GM12878 (cell line): ENCODE measurements around the gene DGKQ. TPM values are rescaled to one million over a fixed set of nuclear protein-coding genes. Genes with fewer than 3 reads are reported as not detected.

Experiments used
- ATAC-seq: fragments of 200-7000 bp; cut with Tn5 transposase; 3 replicates; pipeline ENCODE4 v1.9.1; 2020; ENCODE audit warnings: mild to moderate bottlenecking, moderate library complexity
- BruUV-seq: library from RNA; stranded (reverse); fragments of 400-500 nt; replicated peaks from 2 replicates; lab custom pipeline; 2021; lab: Mats Ljungman, UMichigan
- CTCF ChIA-PET: fragments of 300-600 bp; sonication (Branson Sonifier 250); formaldehyde crosslinking; extraction: SDS; loops from one replicate; lab custom pipeline; 2021; ENCODE audit warnings: inconsistent platforms; lab: Yijun Ruan, JAX
- POLR2A ChIA-PET: fragments of 350-600 bp; formaldehyde crosslinking; extraction: SDS; loops from one replicate; lab custom pipeline; 2021; ENCODE audit warnings: inconsistent platforms; lab: Charles Lee
- RAD21 ChIA-PET: fragments of 300-600 bp; sonication (Branson Sonifier 250); formaldehyde crosslinking; loops from one replicate; lab custom pipeline; 2023; ENCODE audit warnings: antibody characterized with exemption; ENCODE audit not compliant: unreplicated experiment; lab: Charles Lee
- SMC1A ChIA-PET: fragments of 300-600 bp; sonication (Branson Sonifier 250); formaldehyde crosslinking; loops from one replicate; lab custom pipeline; 2023; ENCODE audit not compliant: unreplicated experiment, uncharacterized antibody; lab: Charles Lee
- DNase-seq: peaks from one replicate; pipeline ENCODE4 v3.0.0-alpha.2; 2011; ENCODE audit warnings: low read depth, low spot score
- FAIRE-seq: peaks from 3 replicates; lab custom pipeline; 2011; peaks lifted over from hg19 to GRCh38; lab: Jason Lieb, UNC
- H2AFZ ChIP-seq: 2 replicates; pipeline ENCODE4 v1.6.0; 2011; ENCODE audit warnings: low read depth, low read length, control low read depth; ENCODE audit not compliant: control insufficient read depth
- H3K27ac ChIP-seq: 2 replicates; pipeline ENCODE4 v1.5.1; 2011; ENCODE audit warnings: control low read depth; ENCODE audit not compliant: control insufficient read depth, insufficient read depth
- H3K27me3 ChIP-seq, 2 experiments: replicated peaks in 1 of 2; 2 replicates each; pipeline versions ENCODE4 v1.6.0 to v1.6.1; 2011; ENCODE audit warnings: low read length in 1 of 2; ENCODE audit not compliant: control insufficient read depth in 2 of 2, insufficient read depth in 2 of 2
- H3K36me3 ChIP-seq, 2 experiments: 2 replicates each; pipeline ENCODE4 v1.5.1; 2011; ENCODE audit warnings: low read length in 1 of 2; ENCODE audit not compliant: control insufficient read depth in 2 of 2, insufficient read depth in 2 of 2
- H3K4me1 ChIP-seq: 2 replicates; pipeline ENCODE4 v1.6.1; 2011; ENCODE audit warnings: mild to moderate bottlenecking, low read length, moderate library complexity, mixed read lengths; ENCODE audit not compliant: control insufficient read depth, insufficient read depth
- H3K4me2 ChIP-seq: 2 replicates; pipeline ENCODE4 v1.6.0; 2011; ENCODE audit warnings: control low read depth; ENCODE audit not compliant: control insufficient read depth, insufficient read depth
- H3K4me3 ChIP-seq: fragments of 200-600 bp; sonication (generic); 2 replicates; pipeline ENCODE4 v1.5.1; 2016
- H3K79me2 ChIP-seq: 2 replicates; pipeline ENCODE4 v1.6.0; 2011; ENCODE audit warnings: low read length; ENCODE audit not compliant: control insufficient read depth, insufficient read depth
- H3K9ac ChIP-seq: 2 replicates; pipeline ENCODE4 v1.8.0; 2011; ENCODE audit warnings: low read length, control low read depth, mixed read lengths; ENCODE audit not compliant: control insufficient read depth, insufficient read depth
- H3K9me3 ChIP-seq: replicated peaks from 3 replicates; pipeline ENCODE4 v1.5.1; 2011; ENCODE audit warnings: mild to moderate bottlenecking, low read length; ENCODE audit not compliant: control insufficient read depth, insufficient read depth
- H4K20me1 ChIP-seq: 2 replicates; pipeline ENCODE4 v1.6.0; 2011; ENCODE audit not compliant: control insufficient read depth, insufficient read depth
- CTCF ChIP-seq, 3 experiments: IDR thresholded peaks in 2 of 3; conservative IDR thresholded peaks in 1 of 3; 2 replicates each; pipeline ENCODE4 v1.5.1; 2011; ENCODE audit warnings: low read depth in 3 of 3, low read length in 3 of 3, mild to moderate bottlenecking in 3 of 3, control low read depth in 2 of 3, moderate library complexity in 2 of 3, inconsistent platforms in 1 of 3, mixed read lengths in 1 of 3; ENCODE audit not compliant: control insufficient read depth in 2 of 3, insufficient read depth in 1 of 3; ENCODE audit errors: extremely low read depth in 1 of 3
- E2F8 ChIP-seq: fragments of 450-650 bp; IDR thresholded peaks from 2 replicates; pipeline ENCODE4 v1.6.1; 2018; ENCODE audit warnings: mild to moderate bottlenecking, low read depth, moderate library complexity; ENCODE audit not compliant: partially characterized antibody
- EED ChIP-seq: sonication (generic); IDR thresholded peaks from 2 replicates; pipeline ENCODE4 v1.6.1; 2016; ENCODE audit warnings: antibody characterized with exemption, low read depth
- IKZF1 ChIP-seq: fragments of 450-650 bp; conservative IDR thresholded peaks from 2 replicates; pipeline ENCODE4 v1.6.1; 2017; ENCODE audit warnings: antibody characterized with exemption, mild to moderate bottlenecking
- IKZF2 ChIP-seq, 2 experiments: fragments of 450-650 bp; IDR thresholded peaks; 2 replicates each; pipeline ENCODE4 v1.6.1; 2017; ENCODE audit warnings: mild to moderate bottlenecking in 2 of 2, moderate library complexity in 2 of 2
- MEF2A ChIP-seq: IDR thresholded peaks from 2 replicates; pipeline ENCODE4 v1.6.1; 2011; ENCODE audit warnings: low read depth, mild to moderate bottlenecking, low read length, moderate library complexity; ENCODE audit not compliant: insufficient read depth
- NR2F1 ChIP-seq: fragments of 450-650 bp; conservative IDR thresholded peaks from 2 replicates; pipeline ENCODE4 v1.6.1; 2017; ENCODE audit warnings: mild to moderate bottlenecking
- PAX5 ChIP-seq: IDR thresholded peaks from 2 replicates; pipeline ENCODE4 v1.6.1; 2011; ENCODE audit warnings: low read depth, low read length, borderline replicate concordance
- RUNX3 ChIP-seq: IDR thresholded peaks from 2 replicates; pipeline ENCODE4 v1.6.1; 2012; ENCODE audit warnings: low read length, inconsistent platforms
- SPI1 ChIP-seq: IDR thresholded peaks from 2 replicates; pipeline ENCODE4 v1.6.1; 2011; ENCODE audit warnings: low read depth, mild to moderate bottlenecking, low read length, moderate library complexity, borderline replicate concordance; ENCODE audit not compliant: insufficient read depth
- USF2 ChIP-seq: IDR thresholded peaks from 2 replicates; pipeline ENCODE4 v1.6.1; 2011; ENCODE audit warnings: low read depth, low read length, improper control_type of control experiment, borderline replicate concordance
- WGBS: methylation state at CpG from one replicate; pipeline ENCODE4 v1.1.6; 2016; ENCODE audit warnings: low lambda C conversion rate; ENCODE audit not compliant: insufficient replicate concordance, insufficient coverage; ENCODE audit errors: missing lambda C conversion rate; 5-methylcytosine and 5-hydroxymethylcytosine counted together
- in situ Hi-C: fragments of 300-500 bp; cut with MboI; formaldehyde crosslinking; loops from 9 replicates; pipeline ENCODE4 v1.14.3; 2018; ENCODE audit warnings: mixed read lengths
- intact Hi-C: fragments of 100-400 bp; cut with micrococcal nuclease; formaldehyde crosslinking; loops from one replicate; pipeline ENCODE4 v1.14.2; 2022; ENCODE audit not compliant: unreplicated experiment
- polyA plus RNA-seq, 11 experiments: library from polyadenylated mRNA; depleted of rRNA in 4 of 11; unstranded in 6 of 11; stranded (reverse) in 5 of 11; fragments of >200 nt; fragmentation: Nextera tagmentation in 4 of 11; fragmentation: Illumina TruSeq in 1 of 11; extraction: Ambion mirVana in 4 of 11; extraction: Trizol in 1 of 11; gene quantifications; 1 replicate in 1 of 11; 2 replicates in 10 of 11; pipeline versions ENCODE4 v1.2.1 to v1.2.3, GENCODE V29; 2011 to 2016; ENCODE audit warnings: inconsistent platforms in 2 of 11, missing spikeins in 2 of 11, low read depth in 1 of 11
- total RNA-seq, 4 experiments: library from RNA; depleted of rRNA in 3 of 4; stranded (reverse); fragments of >200 nt in 3 of 4; fragmentation: Illumina TruSeq in 1 of 4; extraction: Trizol in 1 of 4; gene quantifications; 2 replicates each; pipeline versions ENCODE4 v1.2.1 to v1.2.3, GENCODE V29; 2013 to 2021

DGKQ gene
- total and polyA plus RNA-seq, 10 of the 15 experiments (the other 5 are each of a cell fraction or from before 2014, with no cell fraction given) = 0.11 to 10.5 (median 1.4) TPM

- Histone ChIP-seq H3K27ac (peak overlapping the region; percentile 32; the same call in 1 of the 2 replicates), H3K79me2 (peaks cover 51% of the 10 kb centered on the region), H3K27me3 (no peaks in the 10 kb centered on the region), H2AFZ (no peak overlapping the region), H3K4me3 (peak overlapping the region; percentile 49), H3K4me2 (peak overlapping the region; percentile 69), H4K20me1 (no peaks in the 10 kb centered on the region), H3K36me3 (peaks cover 10 to 24% of the 10 kb centered on the region in 2 experiments; a peak in 3 of 4 replicates), H3K4me1 (peaks cover 13% of the 10 kb centered on the region), H3K9ac (no peak overlapping the region), H3K9me3 (peaks cover 9% of the 10 kb centered on the region; the same call in 2 of the 3 replicates)
- intact Hi-C loops (no loop called here), in situ Hi-C loops (no loop called here)
- no TSS peak for BruUV-seq
- RAD21 ChIA-PET = no interaction called here
- SMC1A ChIA-PET = no interaction called here
- POLR2A ChIA-PET = no interaction called here
- DNase-seq (no peak), FAIRE-seq (no peak), ATAC-seq (peak; percentile 86)
- WGBS = 40% methylated on average over 19 of the region's 20 CpGs
- TF ChIP-seq MEF2A = 0 out of 2 replicates have a peak, but pooled peaks have one; percentile 10
- 0 out of 2 replicates have a peak, but pooled peaks have one; percentile 18 for TF ChIP-seq PAX5
- TF ChIP-seq RUNX3 = peak; percentile 64
- no peak for TF ChIP-seq E2F8
- TF ChIP-seq IKZF1 = peak; percentile 44
- TF ChIP-seq NR2F1 = 0 out of 2 replicates have a peak, but pooled peaks have one; percentile 28
- no peak for TF ChIP-seq USF2
- TF ChIP-seq CTCF (IDR thresholded peaks at IDR 0.05 in 2 of 3, conservative IDR thresholded peaks at IDR 0.05 in 1 of 3; ENCODE audit: control insufficient read depth in 2 of 3, extremely low read depth in 1 of 3, insufficient read depth in 1 of 3, low read depth in 3 of 3, low read length in 3 of 3) = no peak
- TF ChIP-seq SPI1 = peak; percentile 62; the same call in 1 of the 2 replicates
- TF ChIP-seq IKZF2 (IDR thresholded peaks at IDR 0.05) = peak; percentile 43 to 57; a peak in 2 of 4 replicates
- peak; percentile 62 for TF ChIP-seq EED
- CTCF ChIA-PET = no interaction called here
Observed at GRCh38 chr4:915041-915474, 58.3 kb downstream of the DGKQ start.
